GM21381 (cell line): ENCODE measurements around the gene ADGRG6.
"Not testable (repeated sequence)": the region's sequence is repeated elsewhere in the genome, so short reads cannot be mapped to it uniquely, and the experiment has no call there.

ENCODE experiments used
- ATAC-seq: cut with Tn5 transposase; IDR thresholded peaks from one replicate; pipeline ENCODE4 v1.9.1; 2021; ENCODE audit warnings: mild to moderate bottlenecking, moderate library complexity; ENCODE audit not compliant: unreplicated experiment

The ADGRG6 gene

GRCh38 chr6:142401838-142402237, 100.0 kb downstream of the ADGRG6 start:
- ATAC-seq, result no peak

- no peak for ATAC-seq
Observed at GRCh38 chr6:142404751-142405150, 102.9 kb downstream of the ADGRG6 start.

GRCh38 chr6:142406131-142406530, 104.3 kb downstream of the ADGRG6 start:
- ATAC-seq, result no peak

- no peak for ATAC-seq
Observed at GRCh38 chr6:142407685-142408273, 106.0 kb downstream of the ADGRG6 start.

DNA sequence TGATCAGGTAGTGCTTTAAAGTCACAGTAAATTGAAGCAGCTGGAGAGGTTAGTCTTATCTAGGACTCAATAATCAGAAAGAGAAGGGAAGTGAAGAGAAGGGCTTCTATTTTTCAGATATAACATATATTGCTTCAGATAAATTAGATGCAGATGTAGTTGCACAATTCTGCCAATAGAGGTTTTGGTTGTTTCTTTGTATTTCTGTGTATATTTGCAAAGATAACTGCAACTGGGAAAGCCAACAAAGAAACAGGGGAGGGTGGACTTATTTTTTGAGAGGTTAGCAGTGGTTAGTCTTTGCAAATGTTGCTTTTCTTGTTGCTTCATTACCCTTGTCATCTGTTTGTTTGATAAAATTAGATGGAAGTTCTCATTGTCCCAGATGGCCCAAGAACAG, 106.6 kb downstream of the ADGRG6 start:
- ATAC-seq, result no peak

- no peak for ATAC-seq
Observed at GRCh38 chr6:142409794-142410193, 108.0 kb downstream of the ADGRG6 start.

- ATAC-seq, result no peak
Observed at GRCh38 chr6:142411145-142411544, 109.3 kb downstream of the ADGRG6 start.

DNA sequence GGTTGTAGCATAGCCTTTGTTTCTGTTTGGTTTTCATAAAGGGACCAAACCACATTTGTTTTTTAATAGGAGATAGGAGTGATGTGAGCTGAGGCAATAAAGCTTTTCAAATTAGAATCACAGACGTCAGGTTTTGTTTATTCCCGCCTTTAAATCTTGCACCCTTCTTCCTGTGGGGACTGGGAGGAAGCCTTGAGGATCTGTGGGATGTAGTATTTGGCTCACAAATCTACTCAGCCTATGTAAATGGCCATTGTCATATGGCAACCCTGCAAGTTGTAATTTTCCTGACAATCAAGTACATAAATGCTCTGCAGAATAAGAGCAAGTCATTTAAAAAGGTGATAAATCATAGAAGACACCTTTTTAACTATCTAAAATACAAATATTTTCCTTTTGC, 110.4 kb downstream of the ADGRG6 start:
- no peak for ATAC-seq

GRCh38 chr6:142412658-142413057, 110.9 kb downstream of the ADGRG6 start:
- ATAC-seq, result no peak

- ATAC-seq, result no peak
Observed at GRCh38 chr6:142413111-142413510, 111.3 kb downstream of the ADGRG6 start.

DNA sequence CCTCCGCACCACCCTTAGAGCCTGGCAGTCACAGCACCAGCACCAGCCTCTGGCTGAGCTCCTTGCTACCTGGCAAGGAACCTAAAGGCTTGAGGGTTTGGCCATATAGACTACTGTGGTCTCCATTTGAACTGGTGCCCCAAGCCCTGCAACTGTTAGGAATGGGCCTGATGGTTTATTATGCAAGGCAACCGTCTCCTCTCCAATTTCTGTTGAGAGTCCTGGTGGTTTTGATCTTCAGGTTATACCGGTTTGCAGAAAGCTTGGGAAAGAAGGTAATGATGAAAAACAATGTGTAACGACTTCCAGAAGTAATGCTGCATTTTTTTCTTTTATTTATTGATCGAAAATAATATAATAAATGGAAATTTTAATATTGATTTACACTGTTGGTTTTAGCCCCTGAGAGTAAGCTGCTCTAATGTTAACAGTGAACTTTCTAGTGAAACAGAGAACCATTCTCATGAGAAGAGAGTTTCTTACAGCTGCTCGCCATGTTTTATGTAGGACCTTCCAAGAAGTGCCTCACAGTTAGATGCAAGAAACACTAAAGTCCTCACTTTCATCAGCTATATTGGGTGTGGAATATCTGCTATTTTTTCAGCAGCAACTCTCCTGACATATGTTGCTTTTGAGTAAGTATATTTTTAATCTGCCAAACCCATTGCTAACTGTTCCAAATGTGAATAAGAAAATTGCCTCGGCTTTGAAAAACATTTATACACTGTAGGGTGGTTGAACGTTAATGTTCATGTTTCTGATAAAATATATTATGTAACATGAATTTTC, 112.8 kb downstream of the ADGRG6 start:
- no peak for ATAC-seq

DNA sequence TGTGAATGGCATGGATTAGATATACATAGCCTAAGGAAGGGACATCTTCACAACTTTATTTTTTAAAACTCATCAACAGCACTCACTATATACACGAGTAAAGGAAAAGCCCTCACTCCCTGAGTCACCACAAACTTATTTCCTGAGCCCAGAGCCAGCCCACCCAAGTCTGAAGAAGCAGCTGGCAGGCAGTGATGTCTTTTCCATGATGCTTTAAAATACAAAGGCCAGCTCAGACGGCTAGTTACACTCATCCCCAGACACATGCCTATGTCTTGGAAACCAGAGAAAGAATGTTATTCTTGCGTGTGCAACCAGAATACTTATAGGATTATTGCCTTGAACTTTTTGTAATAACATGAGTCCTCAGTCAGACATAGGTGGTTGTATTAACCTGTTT, 114.4 kb downstream of the ADGRG6 start:
- ATAC-seq, result no peak

DNA sequence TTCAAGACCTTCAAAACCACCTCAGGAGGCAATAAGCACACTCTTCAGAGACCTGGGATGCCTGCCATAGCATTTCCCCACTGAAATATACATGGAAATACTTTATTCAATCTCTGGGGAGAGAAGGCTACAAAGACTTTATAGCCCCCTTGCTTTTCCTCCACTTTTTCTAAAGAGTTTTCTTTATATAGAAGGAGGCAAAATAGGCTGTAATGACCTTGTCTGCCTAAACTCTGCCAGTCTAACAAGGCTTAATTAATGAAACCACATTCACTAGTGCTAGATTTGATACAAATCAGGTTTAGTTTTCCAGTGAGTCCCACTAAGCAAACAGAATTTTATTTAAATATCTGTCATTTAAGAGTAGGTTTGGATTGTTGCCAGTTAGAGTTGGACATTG, 114.9 kb downstream of the ADGRG6 start:
- no peak for ATAC-seq

GRCh38 chr6:142417331-142417750, 115.5 kb downstream of the ADGRG6 start:
- ATAC-seq, result no peak

DNA sequence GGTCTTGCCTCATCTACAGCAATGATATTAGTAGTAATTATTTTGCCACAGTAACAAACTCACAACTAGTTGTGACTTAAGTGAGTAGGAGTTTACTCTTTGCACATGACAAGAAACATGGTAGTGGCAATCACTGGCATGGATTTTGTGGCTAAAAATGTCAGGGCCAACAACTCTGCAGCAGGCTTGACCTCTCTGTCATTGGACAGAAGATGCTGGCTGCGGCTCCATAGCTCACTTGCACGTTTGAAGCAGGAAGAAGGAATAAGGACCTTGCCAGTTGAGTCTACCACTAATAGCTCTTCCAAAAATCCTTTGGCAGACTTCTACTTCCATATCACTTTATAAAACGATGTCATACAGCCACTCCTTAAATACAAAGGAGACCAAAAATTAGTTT, 117.3 kb downstream of the ADGRG6 start:
- ATAC-seq, result no peak

GRCh38 chr6:142420802-142421201, 119.0 kb downstream of the ADGRG6 start:
- no peak for ATAC-seq

- ATAC-seq, result no peak
Observed at GRCh38 chr6:142421285-142422117, 119.7 kb downstream of the ADGRG6 start.

GRCh38 chr6:142426444-142427132, 124.8 kb downstream of the ADGRG6 start:
- not testable (repeated sequence) for ATAC-seq

- ATAC-seq, result not testable (repeated sequence)
Observed at GRCh38 chr6:142428468-142428867, 126.7 kb downstream of the ADGRG6 start.

GRCh38 chr6:142429195-142429594, 127.4 kb downstream of the ADGRG6 start:
- no peak for ATAC-seq

- ATAC-seq, result no peak
Observed at GRCh38 chr6:142433419-142433818, 131.6 kb downstream of the ADGRG6 start.
